Ascending aorta (tissue), 2 donors: ENCODE results near the gene AKAP5. TPM values are rescaled to one million over a fixed set of nuclear protein-coding genes. Genes with fewer than 3 reads are reported as not detected.

Source experiments
- DNase-seq, 2 donors: peaks; one replicate each; pipeline ENCODE4 v3.0.0-alpha.2; 2019; ENCODE audit warnings: low spot score in 2 of 2
- H3K27ac ChIP-seq, 2 donors: fragments of 200-600 bp; sonication (generic); one replicate each; pipeline ENCODE4 v1.5.1; 2016 to 2017; ENCODE audit warnings: mild to moderate bottlenecking in 1 of 2
- H3K27me3 ChIP-seq: fragments of 200-600 bp; sonication (generic); one replicate; pipeline ENCODE4 v1.5.1; 2017
- H3K36me3 ChIP-seq, 2 donors: fragments of 200-600 bp; sonication (generic); one replicate each; pipeline ENCODE4 v1.5.1; 2016
- H3K4me1 ChIP-seq, 2 donors: fragments of 200-600 bp; sonication (generic); one replicate each; pipeline ENCODE4 v1.5.1; 2016 to 2017; ENCODE audit warnings: mild to moderate bottlenecking in 1 of 2
- H3K4me3 ChIP-seq, 2 donors: fragments of 200-600 bp; sonication (generic); one replicate each; pipeline ENCODE4 v1.5.1; 2016 to 2017; ENCODE audit warnings: mild to moderate bottlenecking in 1 of 2
- H3K9me3 ChIP-seq, 2 donors: fragments of 200-600 bp; sonication (generic); one replicate each; pipeline ENCODE4 v1.5.1; 2016
- intact Hi-C: fragments of 100-400 bp; cut with DNase I; formaldehyde crosslinking; loops from one replicate; pipeline ENCODE4 v1.15.1; 2023
- total RNA-seq: library from RNA; depleted of rRNA; stranded (reverse); fragments of >200 nt; gene quantifications from one replicate; pipeline ENCODE4 v1.1.0, GENCODE V29; 2016
- TF ChIP-seq, protein P1 (sequence below), 3 experiments: fragments of 200-600 bp in 2 of 3; fragments of 450-650 bp in 1 of 3; sonication (generic) in 2 of 3; IDR thresholded peaks; one replicate each; pipeline ENCODE4 v1.5.1; 2016 to 2019; ENCODE audit warnings: antibody characterized with exemption in 3 of 3, mild to moderate bottlenecking in 1 of 3, moderate library complexity in 1 of 3

The AKAP5 gene
- total RNA-seq, 1 donor from 2014 or later, result 0.11 TPM

DNA sequence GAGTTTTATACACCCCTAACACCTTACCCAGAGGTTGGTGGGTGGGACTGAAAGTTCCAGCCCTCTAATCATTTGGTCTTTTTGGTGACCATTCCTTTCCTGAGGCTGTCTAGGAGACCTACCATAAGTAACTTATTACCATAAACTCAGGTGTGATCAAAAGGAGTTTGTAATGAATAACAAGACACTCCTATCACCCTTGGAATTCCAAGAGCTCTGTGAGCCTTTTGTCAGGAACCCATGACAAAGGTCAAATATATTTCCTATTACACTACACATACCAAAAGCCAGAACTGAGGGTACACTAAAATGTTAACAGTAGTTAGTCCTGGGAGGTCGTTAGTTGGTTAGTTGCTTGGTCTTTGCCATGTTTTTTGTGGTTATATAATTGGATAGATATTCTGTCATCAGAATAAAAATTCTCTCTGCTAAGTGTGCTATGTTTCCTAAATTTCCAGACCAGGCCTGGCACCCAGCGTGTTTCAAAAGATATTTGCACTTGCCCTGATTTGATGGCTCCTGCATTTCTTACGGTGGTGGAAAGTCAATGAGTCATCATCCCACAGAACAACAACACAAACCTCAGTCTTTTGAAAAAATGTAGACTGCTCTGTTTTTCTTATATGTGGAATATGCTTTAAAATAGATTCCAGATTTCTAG lies 27.0 kb upstream of the AKAP5 start:
- TF ChIP-seq, protein P1, sequence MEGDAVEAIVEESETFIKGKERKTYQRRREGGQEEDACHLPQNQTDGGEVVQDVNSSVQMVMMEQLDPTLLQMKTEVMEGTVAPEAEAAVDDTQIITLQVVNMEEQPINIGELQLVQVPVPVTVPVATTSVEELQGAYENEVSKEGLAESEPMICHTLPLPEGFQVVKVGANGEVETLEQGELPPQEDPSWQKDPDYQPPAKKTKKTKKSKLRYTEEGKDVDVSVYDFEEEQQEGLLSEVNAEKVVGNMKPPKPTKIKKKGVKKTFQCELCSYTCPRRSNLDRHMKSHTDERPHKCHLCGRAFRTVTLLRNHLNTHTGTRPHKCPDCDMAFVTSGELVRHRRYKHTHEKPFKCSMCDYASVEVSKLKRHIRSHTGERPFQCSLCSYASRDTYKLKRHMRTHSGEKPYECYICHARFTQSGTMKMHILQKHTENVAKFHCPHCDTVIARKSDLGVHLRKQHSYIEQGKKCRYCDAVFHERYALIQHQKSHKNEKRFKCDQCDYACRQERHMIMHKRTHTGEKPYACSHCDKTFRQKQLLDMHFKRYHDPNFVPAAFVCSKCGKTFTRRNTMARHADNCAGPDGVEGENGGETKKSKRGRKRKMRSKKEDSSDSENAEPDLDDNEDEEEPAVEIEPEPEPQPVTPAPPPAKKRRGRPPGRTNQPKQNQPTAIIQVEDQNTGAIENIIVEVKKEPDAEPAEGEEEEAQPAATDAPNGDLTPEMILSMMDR (IDR thresholded peaks at IDR 0.05), result no peak
- peak overlapping the region; percentile 82 for H3K27ac ChIP-seq
- no peaks in the 10 kb centered on the region for H3K9me3 ChIP-seq
- peaks cover 3 to 10% of the 10 kb centered on the region in 2 donors for H3K4me1 ChIP-seq
- intact Hi-C loops, result no loop called here
- no peak overlapping the region for H3K4me3 ChIP-seq
- H3K36me3 ChIP-seq, result peaks cover 14 to 45% of the 10 kb centered on the region in 2 donors
- peak in 1 of 2 donors; percentile 70 for DNase-seq
- H3K27me3 ChIP-seq, result no peaks in the 10 kb centered on the region

DNA sequence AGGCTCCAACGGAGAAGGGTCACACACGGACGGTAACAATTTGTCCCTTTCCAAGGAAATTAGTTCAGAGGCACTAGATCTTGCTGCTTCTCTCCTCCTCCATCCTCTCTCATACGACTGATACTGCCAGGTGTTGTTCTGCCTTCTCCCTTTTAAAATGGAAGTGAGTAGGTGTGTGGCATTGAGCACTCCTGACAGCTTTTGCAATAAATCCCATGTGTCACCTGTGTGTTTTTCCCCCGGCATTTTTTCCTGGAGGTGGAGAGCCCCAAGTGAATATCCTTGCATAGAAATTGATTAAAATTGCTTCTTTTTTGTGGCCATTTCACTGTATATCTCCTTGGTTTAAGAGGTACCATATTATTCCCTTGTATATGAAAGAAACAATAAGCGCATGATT lies 26.2 kb upstream of the AKAP5 start:
- DNase-seq, result no peak
- Histone ChIP-seq H3K4me3 (no peak overlapping the region), H3K27ac (peak overlapping the region; percentile 82), H3K4me1 (peaks cover 3 to 10% of the 10 kb centered on the region in 2 donors), H3K36me3 (peaks cover 13 to 46% of the 10 kb centered on the region in 2 donors), H3K9me3 (no peaks in the 10 kb centered on the region), H3K27me3 (no peaks in the 10 kb centered on the region)
- intact Hi-C loops, result no loop called here
- TF ChIP-seq, protein P1 (IDR thresholded peaks at IDR 0.05), result no peak

DNA sequence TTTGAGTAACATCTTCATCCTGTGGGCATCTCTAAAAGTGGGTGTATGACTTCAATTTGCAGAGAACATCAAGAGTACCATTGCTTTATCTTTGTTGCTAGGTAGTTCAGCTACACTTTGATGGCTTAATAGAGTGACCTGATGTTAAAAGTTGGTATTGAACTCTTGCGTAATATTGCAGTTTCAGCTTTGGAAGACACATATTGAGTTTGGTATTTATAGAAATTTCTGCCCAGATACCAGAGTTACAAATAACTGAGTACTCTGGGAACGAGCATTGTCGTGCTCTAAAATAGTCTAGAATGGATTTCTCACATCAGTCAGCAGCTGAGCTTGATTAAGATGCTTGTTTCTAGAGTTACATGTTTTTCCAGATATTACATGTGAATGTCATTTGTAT lies 24.8 kb upstream of the AKAP5 start:
- TF ChIP-seq, protein P1 (IDR thresholded peaks at IDR 0.05), result no peak
- Histone ChIP-seq H3K27me3 (no peaks in the 10 kb centered on the region), H3K36me3 (peaks cover 10 to 39% of the 10 kb centered on the region in 2 donors), H3K9me3 (no peaks in the 10 kb centered on the region), H3K4me1 (peaks cover 7 to 20% of the 10 kb centered on the region in 2 donors), H3K27ac (no peak overlapping the region), H3K4me3 (no peak overlapping the region)
- DNase-seq, result no peak
- intact Hi-C loops, result no loop called here

DNA sequence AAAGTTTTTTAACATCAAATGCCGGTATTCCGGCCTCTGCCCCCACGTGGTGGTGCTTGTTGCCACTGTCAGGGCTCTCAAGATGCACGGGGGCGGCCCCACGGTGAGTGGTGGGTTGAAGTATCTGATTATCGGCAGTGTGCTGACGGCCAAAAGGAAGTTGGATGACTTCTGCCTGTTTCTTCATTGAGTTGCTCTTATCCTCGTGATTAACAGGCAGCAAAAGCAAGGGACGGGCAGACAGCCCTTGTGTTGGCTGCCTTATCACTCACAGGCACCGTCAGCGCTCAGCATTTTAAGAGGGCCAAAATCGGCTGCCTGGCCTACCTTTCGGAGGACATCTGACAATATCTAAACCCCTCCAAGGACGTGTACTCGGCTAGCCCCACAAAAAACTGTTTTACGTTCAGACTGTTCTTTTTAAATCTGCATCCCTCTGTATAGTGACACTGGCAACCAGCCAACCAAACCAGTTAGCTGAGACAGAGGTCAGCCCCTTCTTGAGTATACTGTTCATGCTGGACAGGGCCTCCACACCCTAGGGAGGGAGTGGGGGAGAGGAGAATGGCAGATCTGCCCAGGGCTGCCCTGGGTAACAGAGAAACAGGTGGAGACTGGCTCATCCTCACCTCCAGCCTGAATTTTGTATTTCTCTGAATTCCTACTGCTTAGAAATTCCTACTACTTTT lies 22.9 kb upstream of the AKAP5 start:
- Histone ChIP-seq H3K27ac (peak overlapping the region; percentile 47 to 62), H3K4me3 (no peak overlapping the region), H3K9me3 (no peaks in the 10 kb centered on the region), H3K27me3 (no peaks in the 10 kb centered on the region), H3K4me1 (peaks cover 7 to 26% of the 10 kb centered on the region in 2 donors), H3K36me3 (peaks cover 5 to 28% of the 10 kb centered on the region in 2 donors)
- intact Hi-C loops, result no loop called here
- DNase-seq, result no peak
- TF ChIP-seq, protein P1 (IDR thresholded peaks at IDR 0.05), result no peak

DNA sequence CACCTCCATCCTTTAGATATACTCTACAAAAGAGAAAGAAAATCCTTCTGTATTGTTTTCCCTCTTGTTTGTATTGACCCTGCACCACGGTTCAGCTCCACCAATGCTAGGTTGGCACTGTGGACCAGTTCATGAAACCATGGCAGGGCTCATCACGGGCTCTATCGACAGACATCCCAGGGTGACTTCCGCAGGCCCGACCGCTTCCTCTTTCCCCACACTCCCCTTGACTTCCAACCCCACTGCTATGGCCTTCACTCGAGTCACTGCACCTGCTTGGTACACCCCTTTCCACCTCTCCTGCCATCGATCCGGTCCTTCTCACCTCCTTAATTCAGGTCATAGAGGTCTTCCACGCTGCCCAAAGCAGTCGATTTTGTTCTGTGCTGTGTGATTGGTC lies 21.2 kb upstream of the AKAP5 start:
- TF ChIP-seq, protein P1 (IDR thresholded peaks at IDR 0.05), result no peak
- H3K27ac ChIP-seq, result peak overlapping the region; percentile 85
- H3K4me1 ChIP-seq, result peaks cover 4 to 25% of the 10 kb centered on the region in 2 donors
- H3K36me3 ChIP-seq, result peaks cover under 1 to 33% of the 10 kb centered on the region in 2 donors
- no peak for DNase-seq
- H3K4me3 ChIP-seq, result no peak overlapping the region
- no peaks in the 10 kb centered on the region for H3K9me3 ChIP-seq
- intact Hi-C loops, result loop anchor here (2.0 kb wide), 2 partner anchors 21 to 57 kb away; partner anchors contain the start of gene AKAP5
- H3K27me3 ChIP-seq, result no peaks in the 10 kb centered on the region
